NAMALWA (cell line): Measurements from ENCODE around the gene PGAM1.
"Not testable (repeated sequence)": the region's sequence is repeated elsewhere in the genome, so short reads cannot be mapped to it uniquely, and the experiment has no call there.

ENCODE experiments used
- DNase-seq: peaks from one replicate; pipeline ENCODE4 v3.0.0-alpha.2; 2015; ENCODE audit warnings: low spot score

The PGAM1 gene

GRCh38 chr10:97408496-97408992 lies 17.4 kb upstream of the PGAM1 start:
- no peak for DNase-seq

GRCh38 chr10:97411406-97411805 lies 14.6 kb upstream of the PGAM1 start:
- DNase-seq = no peak

GRCh38 chr10:97412891-97413304 lies 13.1 kb upstream of the PGAM1 start:
- no peak for DNase-seq

GRCh38 chr10:97416565-97416964 lies 9.4 kb upstream of the PGAM1 start:
- no peak for DNase-seq

GRCh38 chr10:97423757-97424098 lies 2.3 kb upstream of the PGAM1 start:
- not testable (repeated sequence) for DNase-seq

GRCh38 chr10:97426776-97427570 lies 982 bp downstream of the PGAM1 start:
- peak; percentile 34 for DNase-seq

- DNase-seq = no peak
Observed at GRCh38 chr10:97427571-97428179, 1.7 kb downstream of the PGAM1 start.

- DNase-seq = peak; percentile 16
Observed at GRCh38 chr10:97428572-97428981, 2.6 kb downstream of the PGAM1 start.

GRCh38 chr10:97434055-97434454 lies 8.1 kb downstream of the PGAM1 start:
- DNase-seq = no peak

GRCh38 chr10:97434557-97434956 lies 8.6 kb downstream of the PGAM1 start:
- DNase-seq = no peak

GRCh38 chr10:97435211-97435610 lies 9.2 kb downstream of the PGAM1 start:
- DNase-seq = no peak

GRCh38 chr10:97442277-97442676 lies 16.3 kb downstream of the PGAM1 start:
- DNase-seq = no peak

- no peak for DNase-seq
Observed at GRCh38 chr10:97444212-97444611, 18.2 kb downstream of the PGAM1 start.

GRCh38 chr10:97445357-97445721 lies 19.3 kb downstream of the PGAM1 start:
- no peak for DNase-seq

- peak; percentile 98 for DNase-seq
Observed at GRCh38 chr10:97445722-97446639, 20.0 kb downstream of the PGAM1 start, which contains the start of the genes EXOSC1 and ZDHHC16. TSS of gene EXOSC1 (minus strand) at chr10:97446006. CDS start at chr10:97445985, 21 bp downstream. TSS of gene ZDHHC16 (plus strand) at chr10:97446175. CDS start at chr10:97451676, 5,501 bp downstream.

GRCh38 chr10:97450828-97451227 lies 24.8 kb downstream of the PGAM1 start:
- no peak for DNase-seq

GRCh38 chr10:97451605-97452004 lies 25.6 kb downstream of the PGAM1 start:
- no peak for DNase-seq

- no peak for DNase-seq
Observed at GRCh38 chr10:97452352-97452751, 26.4 kb downstream of the PGAM1 start.

GRCh38 chr10:97454330-97455036 lies 28.5 kb downstream of the PGAM1 start:
- no peak for DNase-seq

GRCh38 chr10:97456034-97456685 lies 30.2 kb downstream of the PGAM1 start:
- DNase-seq = no peak

- DNase-seq = no peak
Observed at GRCh38 chr10:97456686-97457065, 30.7 kb downstream of the PGAM1 start.
